ENCODE measurements around the gene SMYD3.

The SMYD3 gene

GRCh38 chr1:246355411-246356230, 151.5 kb downstream of the SMYD3 start:
- no peak for TF ChIP-seq CTCF (IDR thresholded peaks at IDR 0.05; ENCODE audit: insufficient read depth, low read length, poor library complexity, severe bottlenecking)
- no peak for DNase-seq (ENCODE audit: extremely low read depth, insufficient read length)
- no peaks in the 10 kb centered on the region for H3K27me3 ChIP-seq (replicated peaks; ENCODE audit: control insufficient read depth, insufficient read depth, low read length)
- H3K4me3 ChIP-seq (replicated peaks; ENCODE audit: low read depth, low read length): no peak overlapping the region
- no peaks in the 10 kb centered on the region for H3K36me3 ChIP-seq (ENCODE audit: control insufficient read depth, insufficient read depth, low read length)

GRCh38 chr1:246351721-246352120, 155.4 kb downstream of the SMYD3 start:
- DNase-seq (ENCODE audit: extremely low read depth, insufficient read length): no peak
- TF ChIP-seq CTCF (IDR thresholded peaks at IDR 0.05; ENCODE audit: insufficient read depth, low read length, poor library complexity, severe bottlenecking): no peak
- no peak overlapping the region for H3K4me3 ChIP-seq (replicated peaks; ENCODE audit: low read depth, low read length)
- no peaks in the 10 kb centered on the region for H3K27me3 ChIP-seq (replicated peaks; ENCODE audit: control insufficient read depth, insufficient read depth, low read length)
- H3K36me3 ChIP-seq (ENCODE audit: control insufficient read depth, insufficient read depth, low read length): no peaks in the 10 kb centered on the region

- TF ChIP-seq CTCF (IDR thresholded peaks at IDR 0.05; ENCODE audit: insufficient read depth, low read length, poor library complexity, severe bottlenecking): no peak
- no peaks in the 10 kb centered on the region for H3K36me3 ChIP-seq (ENCODE audit: control insufficient read depth, insufficient read depth, low read length)
- H3K4me3 ChIP-seq (replicated peaks; ENCODE audit: low read depth, low read length): no peak overlapping the region
- DNase-seq (ENCODE audit: extremely low read depth, insufficient read length): no peak
- no peaks in the 10 kb centered on the region for H3K27me3 ChIP-seq (replicated peaks; ENCODE audit: control insufficient read depth, insufficient read depth, low read length)
Measured at GRCh38 chr1:246350745-246351144, 156.3 kb downstream of the SMYD3 start.

- H3K27me3 ChIP-seq (replicated peaks; ENCODE audit: control insufficient read depth, insufficient read depth, low read length): no peaks in the 10 kb centered on the region
- no peak for DNase-seq (ENCODE audit: extremely low read depth, insufficient read length)
- no peaks in the 10 kb centered on the region for H3K36me3 ChIP-seq (ENCODE audit: control insufficient read depth, insufficient read depth, low read length)
- no peak for TF ChIP-seq CTCF (IDR thresholded peaks at IDR 0.05; ENCODE audit: insufficient read depth, low read length, poor library complexity, severe bottlenecking)
- H3K4me3 ChIP-seq (replicated peaks; ENCODE audit: low read depth, low read length): no peak overlapping the region
Measured at GRCh38 chr1:246343937-246344336, 163.1 kb downstream of the SMYD3 start.

- TF ChIP-seq CTCF (IDR thresholded peaks at IDR 0.05; ENCODE audit: insufficient read depth, low read length, poor library complexity, severe bottlenecking): no peak
- H3K4me3 ChIP-seq (replicated peaks; ENCODE audit: low read depth, low read length): no peak overlapping the region
- DNase-seq (ENCODE audit: extremely low read depth, insufficient read length): no peak
- H3K27me3 ChIP-seq (replicated peaks; ENCODE audit: control insufficient read depth, insufficient read depth, low read length): no peaks in the 10 kb centered on the region
- H3K36me3 ChIP-seq (ENCODE audit: control insufficient read depth, insufficient read depth, low read length): no peaks in the 10 kb centered on the region
Measured at GRCh38 chr1:246343251-246343650, 163.8 kb downstream of the SMYD3 start.

All from GM06990 (cell line).